MM.1S (cell line): ENCODE measurements around the gene ZBTB47.

Source experiments
- DNase-seq: peaks from one replicate; pipeline ENCODE4 v3.0.0-alpha.2; 2015
- H2AFZ ChIP-seq: fragments of 300-600 bp; sonication (generic); 2 replicates; pipeline ENCODE4 v1.6.0; 2016; ENCODE audit warnings: antibody characterized with exemption, low read length
- H3F3A ChIP-seq: fragments of 300-600 bp; sonication (generic); 2 replicates; pipeline ENCODE4 v1.6.1; 2016; ENCODE audit warnings: mild to moderate bottlenecking, antibody characterized with exemption, low read length, moderate library complexity, mixed read lengths; ENCODE audit not compliant: insufficient read depth
- H3K27ac ChIP-seq: fragments of 300-600 bp; sonication (generic); 2 replicates; pipeline ENCODE4 v1.5.1; 2016; ENCODE audit warnings: mild to moderate bottlenecking, low read length
- H3K27me3 ChIP-seq: fragments of 300-600 bp; sonication (generic); replicated peaks from 2 replicates; pipeline ENCODE4 v1.6.0; 2016; ENCODE audit warnings: low read length; ENCODE audit not compliant: insufficient read depth
- H3K36me3 ChIP-seq: fragments of 300-600 bp; sonication (generic); replicated peaks from 2 replicates; pipeline ENCODE4 v1.6.1; 2016; ENCODE audit warnings: mild to moderate bottlenecking, low read length, mixed read lengths; ENCODE audit not compliant: insufficient read depth
- H3K4me1 ChIP-seq: fragments of 300-600 bp; sonication (generic); 2 replicates; pipeline ENCODE4 v1.6.1; 2016; ENCODE audit warnings: low read length, mixed read lengths
- H3K4me2 ChIP-seq: fragments of 300-600 bp; sonication (generic); 2 replicates; pipeline ENCODE4 v1.6.0; 2016; ENCODE audit warnings: low read depth, low read length
- H3K4me3 ChIP-seq: fragments of 300-600 bp; sonication (generic); 2 replicates; pipeline ENCODE4 v1.5.1; 2016; ENCODE audit warnings: low read length, mixed read lengths
- H3K79me2 ChIP-seq: fragments of 300-600 bp; sonication (generic); 2 replicates; pipeline ENCODE4 v1.6.1; 2016; ENCODE audit warnings: mixed run types, low read length, mixed read lengths
- H3K9ac ChIP-seq: fragments of 300-600 bp; sonication (generic); 2 replicates; pipeline ENCODE4 v1.6.1; 2016; ENCODE audit warnings: low read length, mixed read lengths
- H3K9me2 ChIP-seq: fragments of 300-600 bp; sonication (generic); replicated peaks from 2 replicates; pipeline ENCODE4 v1.6.1; 2016; ENCODE audit warnings: mild to moderate bottlenecking, low read length, mixed read lengths; ENCODE audit not compliant: insufficient read depth
- H3K9me3 ChIP-seq: fragments of 300-600 bp; sonication (generic); replicated peaks from 2 replicates; pipeline ENCODE4 v1.6.1; 2016; ENCODE audit warnings: mild to moderate bottlenecking, low read length, mixed read lengths; ENCODE audit not compliant: insufficient read depth
- H4K20me1 ChIP-seq: fragments of 300-600 bp; sonication (generic); 2 replicates; pipeline ENCODE4 v1.6.1; 2016; ENCODE audit warnings: mild to moderate bottlenecking, low read length, moderate library complexity, mixed read lengths; ENCODE audit not compliant: insufficient read depth
- CTCF ChIP-seq: fragments of 300-600 bp; sonication (generic); IDR thresholded peaks from 2 replicates; pipeline ENCODE4 v1.5.1; 2016; ENCODE audit warnings: antibody characterized with exemption, low read length, mixed read lengths
- EZH2 ChIP-seq: fragments of 300-600 bp; sonication (generic); optimal IDR thresholded peaks from 2 replicates; pipeline ENCODE3; 2017; ENCODE audit warnings: low read depth, mild to moderate bottlenecking, antibody characterized with exemption, low read length, mixed read lengths
- EZH2phosphoT487 ChIP-seq: fragments of 300-600 bp; sonication (generic); IDR thresholded peaks from 2 replicates; pipeline ENCODE4 v1.6.1; 2018; ENCODE audit warnings: antibody characterized with exemption, low read length

ZBTB47 gene

GRCh38 chr3:42705962-42706585, 52.6 kb downstream of the ZBTB47 start:
- Histone ChIP-seq H3K9me3 (no peaks in the 10 kb centered on the region), H3K27ac (no peak overlapping the region), H2AFZ (no peak overlapping the region), H3K4me3 (no peak overlapping the region), H3K4me2 (no peak overlapping the region), H3K9ac (no peak overlapping the region), H4K20me1 (no peaks in the 10 kb centered on the region), H3K36me3 (no peaks in the 10 kb centered on the region), H3K79me2 (no peaks in the 10 kb centered on the region), H3F3A (no peaks in the 10 kb centered on the region), H3K4me1 (no peaks in the 10 kb centered on the region), H3K9me2 (no peaks in the 10 kb centered on the region), H3K27me3 (no peaks in the 10 kb centered on the region)
- TF ChIP-seq EZH2: no peak
- TF ChIP-seq EZH2phosphoT487: no peak
- TF ChIP-seq CTCF: no peak
- DNase-seq: no peak

GRCh38 chr3:42706721-42707619, 53.5 kb downstream of the ZBTB47 start:
- H2AFZ ChIP-seq: no peak overlapping the region
- no peaks in the 10 kb centered on the region for H3K4me1 ChIP-seq
- no peaks in the 10 kb centered on the region for H3F3A ChIP-seq
- H3K27me3 ChIP-seq: no peaks in the 10 kb centered on the region
- no peaks in the 10 kb centered on the region for H3K79me2 ChIP-seq
- no peak overlapping the region for H3K4me2 ChIP-seq
- H3K9me3 ChIP-seq: no peaks in the 10 kb centered on the region
- H3K9me2 ChIP-seq: no peaks in the 10 kb centered on the region
- no peak overlapping the region for H3K9ac ChIP-seq
- H3K27ac ChIP-seq: no peak overlapping the region
- H3K36me3 ChIP-seq: no peaks in the 10 kb centered on the region
- DNase-seq: no peak
- no peak for TF ChIP-seq CTCF
- no peak for TF ChIP-seq EZH2phosphoT487
- no peak for TF ChIP-seq EZH2
- no peak overlapping the region for H3K4me3 ChIP-seq
- H4K20me1 ChIP-seq: no peaks in the 10 kb centered on the region

GRCh38 chr3:42707620-42708355, 54.3 kb downstream of the ZBTB47 start:
- no peaks in the 10 kb centered on the region for H4K20me1 ChIP-seq
- H3K27ac ChIP-seq: no peak overlapping the region
- no peaks in the 10 kb centered on the region for H3F3A ChIP-seq
- H3K4me3 ChIP-seq: no peak overlapping the region
- H3K9me2 ChIP-seq: no peaks in the 10 kb centered on the region
- no peaks in the 10 kb centered on the region for H3K79me2 ChIP-seq
- H3K27me3 ChIP-seq: no peaks in the 10 kb centered on the region
- no peaks in the 10 kb centered on the region for H3K4me1 ChIP-seq
- H2AFZ ChIP-seq: no peak overlapping the region
- no peak overlapping the region for H3K4me2 ChIP-seq
- DNase-seq: no peak
- no peaks in the 10 kb centered on the region for H3K36me3 ChIP-seq
- no peaks in the 10 kb centered on the region for H3K9me3 ChIP-seq
- no peak overlapping the region for H3K9ac ChIP-seq
- TF ChIP-seq EZH2 (no peak), CTCF (no peak), EZH2phosphoT487 (no peak)
